Globus pallidus (tissue), 1 donor: ENCODE data around the gene GHRL.

Experiments used
- DNase-seq: peaks from one replicate; pipeline ENCODE4 v3.0.0-alpha.2; 2015; ENCODE audit warnings: low spot score

Gene GHRL

DNA sequence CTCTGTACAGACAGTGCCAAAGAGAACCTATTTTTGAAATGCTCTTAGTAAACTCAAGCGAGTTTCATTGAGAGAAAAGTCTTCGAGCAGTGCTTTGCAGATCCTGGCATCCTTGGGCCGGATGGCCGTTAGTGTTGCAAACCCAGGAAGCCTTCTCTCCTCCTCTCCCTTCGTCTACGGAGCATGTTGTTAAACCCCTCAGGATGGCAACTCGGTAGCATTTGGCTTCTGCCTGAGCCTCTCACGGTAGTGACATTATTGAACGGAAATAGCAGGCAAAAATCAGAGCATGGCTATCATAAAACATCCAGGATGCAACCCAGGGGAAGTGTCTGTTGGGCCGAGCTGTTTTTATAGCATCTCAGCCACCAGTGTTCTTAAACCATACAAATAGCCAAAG, 34.8 kb upstream of the GHRL start:
- DNase-seq: no peak

DNA sequence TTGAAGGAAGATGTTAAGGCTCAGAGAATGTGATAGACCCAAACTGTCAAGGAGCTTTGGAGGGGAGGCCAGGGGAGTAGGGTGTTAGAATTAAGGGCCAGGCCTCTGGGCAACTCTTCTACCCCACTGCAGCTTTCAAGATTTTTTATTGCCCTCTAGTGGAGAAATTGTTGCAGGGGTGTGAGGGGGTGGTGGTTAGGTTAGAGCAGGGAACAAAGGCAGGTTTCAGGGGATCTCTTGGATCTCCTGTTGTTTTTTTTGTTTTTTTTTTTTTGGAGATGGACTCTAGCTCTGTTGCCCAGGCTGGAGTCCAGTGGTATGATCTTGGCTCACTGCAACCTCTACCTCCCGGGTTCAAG, 29.6 kb upstream of the GHRL start:
- DNase-seq: no peak

GRCh38 chr3:10321630-10322351, 29.0 kb upstream of the GHRL start:
- DNase-seq: no peak

DNA sequence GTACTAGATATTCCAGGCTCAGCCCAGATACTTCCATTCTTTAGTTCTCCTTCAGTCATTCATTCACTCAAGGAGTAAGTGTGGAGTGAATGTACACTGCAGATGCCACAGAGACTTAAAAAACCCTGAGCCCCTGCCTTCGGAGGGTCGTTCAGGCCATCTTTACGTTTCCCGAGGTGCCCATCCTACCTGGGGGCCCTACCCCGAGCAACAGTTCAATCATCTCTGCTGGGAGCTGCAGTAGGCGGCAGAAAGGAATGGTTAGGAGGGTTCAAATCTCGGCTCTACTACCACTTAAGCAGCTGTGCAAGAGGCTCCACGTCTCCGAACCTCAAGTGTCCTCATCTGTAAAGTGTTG, 27.6 kb upstream of the GHRL start:
- no peak for DNase-seq

- DNase-seq: no peak
These were observed 27.1 kb upstream of the GHRL start for GRCh38 chr3:10319804-10320203.

- no peak for DNase-seq
These were observed 26.5 kb upstream of the GHRL start for GRCh38 chr3:10319251-10319650.

GRCh38 chr3:10317961-10318350, 25.2 kb upstream of the GHRL start:
- no peak for DNase-seq

GRCh38 chr3:10317311-10317960, 24.7 kb upstream of the GHRL start:
- DNase-seq: no peak

DNA sequence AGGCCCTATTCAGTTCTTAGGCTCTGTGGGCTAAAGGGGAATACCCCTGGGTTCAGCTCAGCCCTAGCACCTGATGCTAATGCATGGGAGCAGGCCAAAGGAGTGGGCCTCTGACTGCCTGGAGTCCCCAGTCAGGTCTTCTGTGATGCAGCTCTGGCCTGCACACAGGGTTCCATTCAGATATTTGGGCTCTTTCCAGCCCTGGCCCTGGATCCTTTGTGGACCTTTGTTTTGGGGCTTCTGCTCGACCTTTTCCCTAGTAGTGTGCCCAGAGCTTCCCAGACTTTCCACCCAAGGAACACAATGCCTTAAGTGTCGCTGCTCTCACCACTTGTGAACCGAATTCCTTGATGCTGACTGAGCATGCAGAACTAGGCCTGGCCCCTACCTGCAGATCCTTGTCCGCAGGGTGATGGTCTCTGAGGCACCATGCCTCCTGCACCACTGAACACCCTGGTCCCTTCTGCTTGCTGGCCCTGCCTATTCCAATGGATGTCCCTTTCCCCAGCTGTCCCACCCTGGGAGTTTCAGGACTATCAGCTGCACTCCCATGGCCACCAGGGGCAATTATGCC, 23.1 kb upstream of the GHRL start:
- DNase-seq: peak; percentile 29

GRCh38 chr3:10315101-10315500, 22.4 kb upstream of the GHRL start:
- DNase-seq: no peak

DNA sequence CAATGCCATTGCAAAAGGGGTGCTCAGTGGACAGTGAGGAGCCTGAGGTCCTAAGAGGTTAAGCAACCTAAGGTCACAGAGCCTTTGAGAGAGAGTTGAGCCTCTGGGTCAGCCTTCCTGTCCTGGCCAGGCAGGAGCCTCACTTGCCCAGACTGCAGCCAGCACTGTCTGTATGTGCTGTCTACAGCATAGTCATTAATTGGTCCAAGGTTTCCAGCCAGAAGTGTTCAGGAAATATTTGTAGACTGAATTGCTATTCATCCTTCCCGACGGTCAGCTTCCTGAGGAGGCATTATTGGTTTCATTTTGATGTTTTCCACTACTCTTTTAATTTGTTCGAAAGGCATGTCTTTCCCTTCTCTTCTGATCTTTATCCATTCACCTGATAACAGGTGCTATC, 20.1 kb upstream of the GHRL start:
- DNase-seq: no peak

- no peak for DNase-seq
These were observed 19.6 kb upstream of the GHRL start for GRCh38 chr3:10312391-10312790.

DNA sequence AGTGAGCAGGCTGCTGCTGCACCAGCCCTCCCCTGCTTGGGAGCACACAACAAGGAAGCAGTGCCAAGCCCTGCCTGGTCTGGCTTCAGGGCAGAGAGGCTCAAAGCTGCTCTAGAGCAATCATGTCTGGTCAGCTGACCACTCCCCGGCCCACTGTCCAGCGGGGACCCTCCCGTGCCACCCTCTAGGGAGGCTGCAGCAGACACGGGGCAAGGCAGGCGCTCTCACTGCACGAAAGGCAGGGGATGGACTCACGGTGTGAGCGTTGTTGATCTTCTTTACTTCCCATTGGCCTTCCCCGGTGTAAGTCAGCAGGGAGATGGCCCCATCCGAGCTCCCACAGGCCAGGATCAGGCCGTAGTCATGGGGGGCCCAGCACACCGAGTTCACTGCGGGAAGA, 19.0 kb upstream of the GHRL start:
- DNase-seq: no peak

GRCh38 chr3:10310578-10310977, 17.8 kb upstream of the GHRL start:
- no peak for DNase-seq

GRCh38 chr3:10309736-10310135, 17.0 kb upstream of the GHRL start:
- no peak for DNase-seq

GRCh38 chr3:10308678-10309077, 15.9 kb upstream of the GHRL start:
- DNase-seq: no peak

- no peak for DNase-seq
These were observed 13.4 kb upstream of the GHRL start for GRCh38 chr3:10306156-10306555.

DNA sequence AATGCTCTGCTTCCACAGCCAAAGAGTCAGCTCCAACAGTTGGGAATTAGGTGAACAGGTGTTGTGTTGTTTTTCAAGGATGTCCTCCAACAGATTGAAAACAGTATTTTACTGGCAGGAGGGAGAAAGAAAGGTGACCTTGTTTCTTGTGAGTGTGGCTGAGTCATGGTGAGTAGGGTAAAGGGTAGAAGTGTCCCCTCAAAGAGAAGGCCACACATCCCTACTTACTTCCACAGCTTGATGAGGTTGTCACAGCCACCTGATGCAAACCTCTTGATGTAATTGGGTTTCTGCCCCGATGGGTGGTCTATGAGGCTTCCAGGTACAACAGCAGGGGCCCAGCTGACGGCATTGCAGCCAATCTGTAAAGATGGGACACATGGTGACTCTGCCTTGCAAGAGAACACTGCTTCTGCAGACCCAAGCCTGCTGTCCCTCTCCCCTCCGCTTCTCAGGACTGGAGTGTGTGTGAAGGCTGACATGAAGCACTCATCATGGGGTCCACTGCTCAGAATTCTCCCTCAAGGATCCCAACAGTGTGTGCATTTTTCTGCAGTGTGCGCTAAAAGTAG, 12.7 kb upstream of the GHRL start:
- DNase-seq: no peak

DNA sequence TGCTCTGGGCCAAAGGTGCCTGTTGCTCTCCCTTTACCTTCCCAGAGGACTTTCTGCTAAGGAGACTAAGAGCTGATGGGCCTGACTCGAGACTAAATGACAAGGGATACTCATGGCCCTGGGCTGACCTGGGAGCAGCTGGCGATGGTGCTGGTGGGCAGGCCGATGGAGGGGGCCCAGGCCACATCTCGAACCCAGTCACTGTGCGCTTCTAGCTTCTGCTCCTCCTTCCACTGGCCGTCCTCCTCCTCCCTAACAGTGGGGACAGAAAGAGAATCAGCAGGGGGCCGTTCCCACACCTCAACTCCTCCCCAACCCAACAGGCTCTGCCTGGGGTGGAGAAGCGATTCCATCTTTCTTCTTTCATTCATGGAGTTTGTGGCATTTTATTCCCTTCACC, 12.2 kb upstream of the GHRL start:
- DNase-seq: no peak

- no peak for DNase-seq
These were observed 11.0 kb upstream of the GHRL start for GRCh38 chr3:10303785-10304184.

DNA sequence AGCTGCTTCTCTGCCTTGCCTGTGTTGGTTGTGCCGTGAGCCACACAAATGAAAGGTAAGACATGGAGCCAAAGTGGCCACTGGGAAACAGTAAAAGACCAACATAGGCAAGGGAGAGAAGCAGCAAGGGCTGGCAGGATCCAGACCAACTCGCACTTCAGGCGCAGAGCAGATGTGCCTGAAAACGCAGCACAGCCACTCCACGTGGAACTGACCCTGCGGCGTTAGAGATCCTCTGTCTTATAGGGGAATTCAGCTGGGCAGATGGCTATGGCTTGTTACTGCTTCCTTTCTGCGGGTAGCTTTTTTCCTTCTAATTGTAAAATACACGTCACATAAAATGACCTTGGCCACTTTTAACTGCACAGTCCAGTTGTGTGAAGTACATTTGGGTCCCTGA, 10.4 kb upstream of the GHRL start:
- no peak for DNase-seq

DNA sequence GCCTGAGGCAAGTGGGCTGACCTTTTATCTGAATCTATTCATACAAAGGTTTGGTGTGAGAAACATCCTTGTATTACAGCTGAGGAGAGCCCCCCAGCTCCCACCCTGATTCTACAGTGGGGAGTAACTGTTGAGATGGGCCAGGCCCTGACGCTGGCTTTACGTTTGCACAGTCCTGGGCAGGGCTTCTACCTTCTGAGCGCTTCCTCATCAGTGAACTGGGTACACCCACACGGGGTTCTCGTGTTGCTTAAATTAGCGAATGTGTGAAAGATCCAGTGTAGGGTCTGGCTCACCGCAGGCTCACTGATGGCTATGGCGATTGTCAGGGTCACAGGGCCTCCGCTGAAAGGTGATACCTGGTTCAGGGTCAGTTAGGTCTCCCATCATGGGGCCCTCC, 7.3 kb upstream of the GHRL start:
- no peak for DNase-seq

DNA sequence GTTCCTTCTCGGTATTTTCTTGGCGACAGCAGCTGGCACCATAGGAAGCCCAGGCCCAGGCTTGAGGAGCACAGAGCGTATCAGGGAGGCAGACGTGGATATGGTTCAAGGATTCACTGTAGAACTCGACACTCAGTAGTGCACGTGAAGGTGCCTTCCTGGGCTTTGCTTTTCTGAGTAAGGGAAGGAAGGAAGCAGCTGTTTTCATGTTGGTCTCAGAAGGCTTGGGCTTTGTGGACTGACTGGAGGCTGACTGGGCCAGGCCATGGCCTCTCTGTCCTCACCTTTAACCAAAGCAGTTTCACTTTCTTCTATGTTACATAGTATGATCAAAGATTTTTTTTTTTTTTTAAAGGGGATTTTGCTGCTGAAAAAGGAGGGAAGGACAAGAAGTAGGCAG, 6.9 kb upstream of the GHRL start:
- no peak for DNase-seq

DNA sequence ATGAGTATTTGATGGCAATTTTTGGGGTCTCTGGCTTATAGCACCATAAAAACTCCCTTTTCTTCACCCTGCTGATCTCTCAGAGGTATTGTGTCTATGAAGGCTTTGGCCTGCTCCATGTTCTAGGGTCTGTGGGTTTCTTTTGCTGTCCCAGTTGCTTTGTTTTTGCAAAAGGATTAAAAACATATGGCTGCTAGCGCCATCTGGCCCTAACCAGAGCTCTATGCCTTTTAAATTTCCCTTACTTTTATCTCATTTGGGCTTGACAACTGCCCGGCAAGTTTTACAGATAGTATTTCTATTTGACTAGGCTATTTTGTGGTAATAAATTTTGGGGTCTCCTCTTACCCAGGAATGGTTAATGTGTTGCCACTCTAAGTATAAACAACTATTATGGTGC, 6.4 kb upstream of the GHRL start:
- DNase-seq: no peak
